Osteoblast (primary cell): ENCODE results near the gene LRRTM4. TPM values are rescaled to one million over a fixed set of nuclear protein-coding genes. Genes with fewer than 3 reads are reported as not detected.
"Not testable (repeated sequence)": the region's sequence is repeated elsewhere in the genome, so short reads cannot be mapped to it uniquely, and the experiment has no call there.

Experiments used
- DNase-seq: peaks from one replicate; pipeline ENCODE4 v3.0.0; 2011; ENCODE audit warnings: low spot score, mixed read lengths; ENCODE audit not compliant: insufficient read length; ENCODE audit errors: missing footprints
- H2AFZ ChIP-seq: 2 replicates; pipeline ENCODE4 v1.6.0; 2011; ENCODE audit warnings: mild to moderate bottlenecking, low read length
- H3K27ac ChIP-seq: 2 replicates; pipeline ENCODE4 v1.5.1; 2011; ENCODE audit warnings: mild to moderate bottlenecking, low read depth, low read length, moderate library complexity
- H3K27me3 ChIP-seq: 2 replicates; pipeline ENCODE4 v1.6.0; 2012; ENCODE audit warnings: mild to moderate bottlenecking, control low read depth, inconsistent platforms, low read length, moderate library complexity; ENCODE audit not compliant: insufficient read depth
- H3K36me3 ChIP-seq: 2 replicates; pipeline ENCODE4 v1.5.1; 2011; ENCODE audit warnings: mild to moderate bottlenecking, low read length, control low read depth, moderate library complexity; ENCODE audit not compliant: insufficient read depth
- H3K4me1 ChIP-seq: 2 replicates; pipeline ENCODE4 v1.5.1; 2011; ENCODE audit warnings: mild to moderate bottlenecking, low read length, control low read depth, moderate library complexity; ENCODE audit not compliant: insufficient read depth
- H3K4me2 ChIP-seq: 2 replicates; pipeline ENCODE4 v1.6.0; 2011; ENCODE audit warnings: mild to moderate bottlenecking, low read length; ENCODE audit not compliant: insufficient read depth
- H3K4me3 ChIP-seq: fragments of 200-600 bp; sonication (generic); 3 replicates; pipeline ENCODE4 v1.5.1; 2012; ENCODE audit warnings: mild to moderate bottlenecking, low read length, inconsistent platforms; ENCODE audit not compliant: insufficient read depth
- H3K79me2 ChIP-seq: 2 replicates; pipeline ENCODE4 v1.6.0; 2012; ENCODE audit warnings: mild to moderate bottlenecking, low read length, control low read depth, inconsistent platforms; ENCODE audit not compliant: insufficient read depth
- H3K9me3 ChIP-seq: 2 replicates; pipeline ENCODE4 v1.5.1; 2011; ENCODE audit warnings: low read depth, low read length, control low read depth
- H4K20me1 ChIP-seq: 2 replicates; pipeline ENCODE4 v1.6.0; 2012; ENCODE audit warnings: mild to moderate bottlenecking, low read length, control low read depth; ENCODE audit not compliant: insufficient read depth
- small RNA-seq: library from RNA; depleted of rRNA; stranded (forward); fragments of <200 nt; gene quantifications from one replicate; pipeline ENCODE3, GENCODE V24; 2012
- total RNA-seq: library from RNA; depleted of rRNA; stranded (reverse); fragments of >200 nt; gene quantifications from 2 replicates; pipeline ENCODE4 v1.2.3, GENCODE V29; 2012
- TF ChIP-seq, protein P1 (sequence below): IDR thresholded peaks from 2 replicates; pipeline ENCODE4 v1.5.1; 2011; ENCODE audit warnings: mild to moderate bottlenecking, low read depth, low read length, moderate library complexity; ENCODE audit errors: extremely low read depth

The LRRTM4 gene
- total RNA-seq, 1 donor = not detected

DNA sequence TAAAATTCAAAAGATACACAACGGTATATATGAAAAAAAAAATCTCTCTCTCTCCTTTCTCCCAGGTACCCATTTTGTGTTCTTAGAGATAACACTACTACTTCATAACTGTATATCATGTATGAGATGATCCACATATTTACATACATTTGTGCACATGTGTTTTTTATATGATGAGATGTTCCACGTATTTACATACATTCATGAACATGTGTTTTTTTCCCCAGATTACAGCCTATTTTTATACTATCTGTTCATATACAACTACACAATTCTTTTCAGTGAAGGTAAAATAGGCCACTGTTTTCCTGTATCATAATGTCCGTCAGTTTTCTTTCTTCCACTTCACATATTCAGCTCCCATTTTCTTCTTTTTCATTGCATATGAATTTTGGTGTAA is 808.9 kb downstream of the LRRTM4 start:
- H3K36me3 ChIP-seq = no peaks in the 10 kb centered on the region
- no peaks in the 10 kb centered on the region for H3K9me3 ChIP-seq
- no peak for DNase-seq
- no peaks in the 10 kb centered on the region for H3K79me2 ChIP-seq
- H3K27ac ChIP-seq = no peak overlapping the region
- H3K4me3 ChIP-seq = no peak overlapping the region
- H2AFZ ChIP-seq = no peak overlapping the region
- H3K4me1 ChIP-seq = no peaks in the 10 kb centered on the region
- TF ChIP-seq, protein P1, sequence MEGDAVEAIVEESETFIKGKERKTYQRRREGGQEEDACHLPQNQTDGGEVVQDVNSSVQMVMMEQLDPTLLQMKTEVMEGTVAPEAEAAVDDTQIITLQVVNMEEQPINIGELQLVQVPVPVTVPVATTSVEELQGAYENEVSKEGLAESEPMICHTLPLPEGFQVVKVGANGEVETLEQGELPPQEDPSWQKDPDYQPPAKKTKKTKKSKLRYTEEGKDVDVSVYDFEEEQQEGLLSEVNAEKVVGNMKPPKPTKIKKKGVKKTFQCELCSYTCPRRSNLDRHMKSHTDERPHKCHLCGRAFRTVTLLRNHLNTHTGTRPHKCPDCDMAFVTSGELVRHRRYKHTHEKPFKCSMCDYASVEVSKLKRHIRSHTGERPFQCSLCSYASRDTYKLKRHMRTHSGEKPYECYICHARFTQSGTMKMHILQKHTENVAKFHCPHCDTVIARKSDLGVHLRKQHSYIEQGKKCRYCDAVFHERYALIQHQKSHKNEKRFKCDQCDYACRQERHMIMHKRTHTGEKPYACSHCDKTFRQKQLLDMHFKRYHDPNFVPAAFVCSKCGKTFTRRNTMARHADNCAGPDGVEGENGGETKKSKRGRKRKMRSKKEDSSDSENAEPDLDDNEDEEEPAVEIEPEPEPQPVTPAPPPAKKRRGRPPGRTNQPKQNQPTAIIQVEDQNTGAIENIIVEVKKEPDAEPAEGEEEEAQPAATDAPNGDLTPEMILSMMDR = no peak
- H3K27me3 ChIP-seq = no peaks in the 10 kb centered on the region
- H3K4me2 ChIP-seq = no peak overlapping the region
- H4K20me1 ChIP-seq = no peaks in the 10 kb centered on the region

DNA sequence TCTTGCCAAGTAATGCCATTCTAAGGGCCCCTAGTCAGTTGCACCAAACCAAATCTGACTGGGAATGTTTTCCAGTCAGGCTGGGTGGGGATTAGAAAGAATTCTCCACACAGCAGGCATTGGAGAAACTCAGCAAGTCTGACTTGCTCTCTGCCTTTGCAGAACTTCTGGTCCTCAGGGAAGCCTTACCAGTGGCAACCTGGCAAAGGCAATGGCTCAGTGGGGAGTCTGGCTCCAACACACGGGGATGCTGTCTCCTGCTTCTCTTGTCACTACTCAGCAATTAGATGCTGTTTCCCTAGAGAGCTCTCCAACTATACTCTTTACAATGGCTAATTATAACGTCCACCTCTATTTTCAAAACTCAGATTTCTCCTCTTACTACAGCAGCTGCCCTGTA is 810.7 kb downstream of the LRRTM4 start:
- Histone ChIP-seq H3K4me3 (no peak overlapping the region), H2AFZ (no peak overlapping the region), H4K20me1 (no peaks in the 10 kb centered on the region), H3K27me3 (no peaks in the 10 kb centered on the region), H3K4me2 (no peak overlapping the region), H3K9me3 (no peaks in the 10 kb centered on the region), H3K79me2 (no peaks in the 10 kb centered on the region), H3K27ac (no peak overlapping the region), H3K4me1 (no peaks in the 10 kb centered on the region), H3K36me3 (no peaks in the 10 kb centered on the region)
- no peak for DNase-seq
- TF ChIP-seq, protein P1 = no peak

DNA sequence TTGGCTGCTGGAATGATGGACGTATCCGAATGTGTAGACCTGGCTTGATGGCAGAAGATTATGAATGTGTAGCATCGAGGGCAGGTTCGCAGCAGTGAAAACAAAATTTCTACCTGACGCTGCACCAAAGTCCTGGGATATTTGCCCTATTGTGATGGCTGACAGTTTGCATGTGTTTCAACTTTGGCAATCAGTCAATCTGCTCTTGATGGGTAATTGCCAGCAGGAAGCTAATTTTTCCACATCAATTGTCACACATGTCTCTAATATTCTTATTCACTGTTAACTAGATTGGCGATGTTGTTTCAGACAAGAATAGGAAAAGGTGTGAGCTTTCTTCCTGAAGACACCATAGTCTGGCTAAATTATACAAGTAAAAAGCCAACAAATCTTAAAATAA is 821.3 kb downstream of the LRRTM4 start:
- no peak overlapping the region for H3K27ac ChIP-seq
- no peaks in the 10 kb centered on the region for H3K79me2 ChIP-seq
- H2AFZ ChIP-seq = no peak overlapping the region
- H3K4me3 ChIP-seq = no peak overlapping the region
- no peak overlapping the region for H3K4me2 ChIP-seq
- no peaks in the 10 kb centered on the region for H3K27me3 ChIP-seq
- H3K36me3 ChIP-seq = no peaks in the 10 kb centered on the region
- DNase-seq = no peak
- H3K4me1 ChIP-seq = no peaks in the 10 kb centered on the region
- TF ChIP-seq, protein P1 = no peak
- H4K20me1 ChIP-seq = no peaks in the 10 kb centered on the region
- no peaks in the 10 kb centered on the region for H3K9me3 ChIP-seq

DNA sequence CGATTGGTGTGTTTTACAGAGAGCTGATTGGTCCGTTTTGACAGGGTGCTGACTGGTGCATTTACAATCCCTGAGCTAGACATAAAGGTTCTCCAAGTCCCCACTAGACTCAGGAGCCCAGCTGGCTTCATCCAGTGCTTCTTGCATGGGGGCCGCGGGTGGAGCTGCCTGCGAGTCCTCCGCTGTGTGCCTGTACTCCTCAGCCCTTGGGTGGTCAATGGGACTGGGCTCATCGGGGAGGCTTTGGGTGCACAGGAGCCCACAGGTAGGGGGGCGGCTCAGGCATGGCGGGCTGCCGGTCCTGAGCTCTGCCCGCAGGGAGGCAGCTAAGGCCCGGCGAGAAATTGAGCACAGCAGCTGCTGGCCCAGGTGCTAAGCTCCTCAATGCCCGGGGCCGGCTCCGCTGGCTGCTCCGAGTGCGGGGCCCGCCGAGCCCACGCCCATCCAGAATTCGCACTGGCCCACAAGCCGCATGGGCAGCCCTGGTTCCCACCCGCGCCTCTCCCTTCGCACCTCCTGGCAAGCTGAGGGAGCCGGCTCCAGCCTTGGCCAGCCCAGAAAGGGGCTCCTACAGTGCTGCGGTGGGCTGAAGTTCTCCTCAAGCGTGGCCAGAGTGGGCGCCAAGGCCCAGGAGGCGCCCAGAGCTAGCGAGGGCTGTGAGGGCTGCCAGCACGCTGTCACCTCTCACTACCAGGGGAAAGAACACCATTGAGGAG is 824.0 kb downstream of the LRRTM4 start:
- not testable (repeated sequence) for H3K27me3 ChIP-seq, H4K20me1 ChIP-seq, H3K36me3 ChIP-seq, H3K4me3 ChIP-seq, H3K27ac ChIP-seq, H3K4me1 ChIP-seq, H3K4me2 ChIP-seq, H3K79me2 ChIP-seq, H3K9me3 ChIP-seq, H2AFZ ChIP-seq
- peak; percentile 36 for DNase-seq

Small RNAs within 50 kb of the gene (small RNA-seq; reads per million reads assigned to genes)
- not detected for gene RNA5SP98
